Chondrocyte (in vitro differentiated cells): ENCODE results near the gene ENTPD1. TPM values are rescaled to one million over a fixed set of nuclear protein-coding genes. Genes with fewer than 3 reads are reported as not detected.

Source experiments
- DNase-seq: peaks from one replicate; pipeline ENCODE4 v3.0.0; 2021; ENCODE audit warnings: mixed read lengths, low spot score
- H3K27ac Mint-ChIP-seq: one replicate; pipeline ENCODE4 v1.8.0; 2021; ENCODE audit warnings: mild to moderate bottlenecking, moderate library complexity, mixed read lengths; ENCODE audit not compliant: unreplicated experiment
- H3K27me3 Mint-ChIP-seq: 2 replicates; pipeline ENCODE4 v1.8.0; 2021; ENCODE audit warnings: low read depth, mixed read lengths
- H3K36me3 Mint-ChIP-seq: 2 replicates; pipeline ENCODE4 v1.8.0; 2021; ENCODE audit warnings: low read depth, mixed read lengths
- H3K4me1 Mint-ChIP-seq: 2 replicates; pipeline ENCODE4 v1.8.0; 2021; ENCODE audit warnings: low read depth, mild to moderate bottlenecking, mixed read lengths
- H3K4me3 Mint-ChIP-seq: one replicate; pipeline ENCODE4 v1.8.0; 2021; ENCODE audit warnings: mild to moderate bottlenecking, moderate library complexity, mixed read lengths; ENCODE audit not compliant: unreplicated experiment
- H3K9me3 Mint-ChIP-seq: 2 replicates; pipeline ENCODE4 v1.8.0; 2021; ENCODE audit warnings: low read depth, mixed read lengths
- CTCF ChIP-seq: fragments of 200-600 bp; sonication (generic); IDR thresholded peaks from 2 replicates; pipeline ENCODE4 v1.5.0; 2021; ENCODE audit warnings: antibody characterized with exemption, mild to moderate bottlenecking, moderate library complexity
- total RNA-seq: library from RNA; stranded (reverse); gene quantifications from 3 replicates; pipeline ENCODE4 v1.2.1, GENCODE V29; 2021

ENTPD1 gene
- total RNA-seq, 1 donor from 2014 or later: 5.2 TPM

- Mint-ChIP-seq H3K36me3 (no peaks in the 10 kb centered on the region), H3K4me3 (no peak overlapping the region), H3K27ac (no peak overlapping the region)
Observed at GRCh38 chr10:95813054-95813685, 57.2 kb downstream of the ENTPD1 start.

GRCh38 chr10:95814011-95814727 lies 58.2 kb downstream of the ENTPD1 start:
- H3K27ac Mint-ChIP-seq: no peak overlapping the region
- no peaks in the 10 kb centered on the region for H3K27me3 Mint-ChIP-seq
- no peak for TF ChIP-seq CTCF
- H3K36me3 Mint-ChIP-seq: no peaks in the 10 kb centered on the region
- H3K4me3 Mint-ChIP-seq: no peak overlapping the region
- H3K9me3 Mint-ChIP-seq: peaks cover 10% of the 10 kb centered on the region
- H3K4me1 Mint-ChIP-seq: peaks cover 14% of the 10 kb centered on the region
- no peak for DNase-seq

More at GRCh38 chr10:95813054-95813685, 57.2 kb downstream of the ENTPD1 start:
- H3K4me1 Mint-ChIP-seq: peaks cover 6% of the 10 kb centered on the region
- TF ChIP-seq CTCF: no peak
- peaks cover 10% of the 10 kb centered on the region for H3K9me3 Mint-ChIP-seq
- H3K27me3 Mint-ChIP-seq: no peaks in the 10 kb centered on the region
- DNase-seq: no peak

GRCh38 chr10:95815133-95815532 lies 59.2 kb downstream of the ENTPD1 start:
- TF ChIP-seq CTCF: no peak
- no peaks in the 10 kb centered on the region for H3K27me3 Mint-ChIP-seq
- no peak overlapping the region for H3K4me3 Mint-ChIP-seq
- no peak for DNase-seq
- no peaks in the 10 kb centered on the region for H3K36me3 Mint-ChIP-seq
- H3K4me1 Mint-ChIP-seq: peaks cover 18% of the 10 kb centered on the region
- H3K9me3 Mint-ChIP-seq: peaks cover 10% of the 10 kb centered on the region
- H3K27ac Mint-ChIP-seq: no peak overlapping the region

GRCh38 chr10:95815701-95816240 lies 59.8 kb downstream of the ENTPD1 start:
- Mint-ChIP-seq H3K36me3 (no peaks in the 10 kb centered on the region), H3K9me3 (peaks cover 7% of the 10 kb centered on the region), H3K27ac (no peak overlapping the region), H3K4me3 (no peak overlapping the region), H3K4me1 (peaks cover 18% of the 10 kb centered on the region), H3K27me3 (no peaks in the 10 kb centered on the region)
- no peak for DNase-seq
- no peak for TF ChIP-seq CTCF

- Mint-ChIP-seq H3K9me3 (peaks cover 7% of the 10 kb centered on the region), H3K36me3 (no peaks in the 10 kb centered on the region), H3K4me1 (peaks cover 18% of the 10 kb centered on the region), H3K4me3 (no peak overlapping the region), H3K27me3 (no peaks in the 10 kb centered on the region), H3K27ac (no peak overlapping the region)
- no peak for DNase-seq
- TF ChIP-seq CTCF: no peak
Observed at GRCh38 chr10:95818010-95818409, 62.0 kb downstream of the ENTPD1 start.
